IMR-90 (cell line): Measurements from ENCODE around the gene HOXB7.

Source experiments
- BHLHE40 ChIP-seq: fragments of 150-350 bp; IDR thresholded peaks from 2 replicates; pipeline ENCODE4 v1.6.1; 2016; ENCODE audit warnings: mild to moderate bottlenecking, low read depth, low read length
- CEBPB ChIP-seq: IDR thresholded peaks from 2 replicates; pipeline ENCODE4 v1.6.1; 2012; ENCODE audit warnings: low read depth, low read length, improper control_type of control experiment
- CTCF ChIP-seq: conservative IDR thresholded peaks from 2 replicates; pipeline ENCODE4 v1.5.1; 2012; ENCODE audit warnings: mild to moderate bottlenecking, low read depth, low read length, improper control_type of control experiment
- FOS ChIP-seq: fragments of 150-350 bp; IDR thresholded peaks from 2 replicates; pipeline ENCODE4 v1.6.1; 2016; ENCODE audit warnings: low read depth, low read length
- MAFK ChIP-seq: IDR thresholded peaks from 2 replicates; pipeline ENCODE4 v1.6.1; 2012; ENCODE audit warnings: low read depth, low read length, improper control_type of control experiment
- MAZ ChIP-seq: IDR thresholded peaks from 2 replicates; pipeline ENCODE4 v1.6.1; 2012; ENCODE audit warnings: low read depth, mild to moderate bottlenecking, low read length, improper control_type of control experiment, moderate library complexity, borderline replicate concordance
- MXI1 ChIP-seq: IDR thresholded peaks from 2 replicates; pipeline ENCODE4 v1.6.1; 2012; ENCODE audit warnings: low read depth, mild to moderate bottlenecking, low read length, moderate library complexity, borderline replicate concordance
- POLR2A ChIP-seq: IDR thresholded peaks from 2 replicates; pipeline ENCODE4 v1.6.1; 2012; ENCODE audit warnings: mild to moderate bottlenecking, low read depth, low read length
- RAD21 ChIP-seq: IDR thresholded peaks from 2 replicates; pipeline ENCODE4 v1.6.1; 2012; ENCODE audit warnings: low read length, improper control_type of control experiment
- RCOR1 ChIP-seq: IDR thresholded peaks from 2 replicates; pipeline ENCODE4 v1.6.1; 2012; ENCODE audit warnings: mild to moderate bottlenecking, low read length, improper control_type of control experiment; ENCODE audit not compliant: insufficient replicate concordance
- RFX5 ChIP-seq: IDR thresholded peaks from 2 replicates; pipeline ENCODE4 v1.8.0; 2012; ENCODE audit warnings: low read depth, mild to moderate bottlenecking, low read length, moderate library complexity
- USF2 ChIP-seq: fragments of 150-350 bp; IDR thresholded peaks from 2 replicates; pipeline ENCODE4 v1.6.1; 2017; ENCODE audit warnings: mild to moderate bottlenecking, antibody characterized with exemption, low read length, low read depth

GRCh38 chr17:48623583-48623982 is 12.8 kb upstream of the HOXB7 start:
- TF ChIP-seq CTCF (no peak), MXI1 (no peak), POLR2A (no peak), CEBPB (no peak), MAFK (no peak), RCOR1 (no peak), RFX5 (no peak), FOS (no peak), BHLHE40 (no peak), USF2 (no peak), MAZ (no peak), RAD21 (no peak)
